A673 (cell line): ENCODE results near the gene METTL2B.

Experiments used
- EZH2 ChIP-seq: fragments of 200-600 bp; sonication (generic); IDR thresholded peaks from 2 replicates; pipeline ENCODE4 v1.6.1; 2017; ENCODE audit warnings: borderline replicate concordance, low read depth, mild to moderate bottlenecking, mixed read lengths, antibody characterized with exemption, low read length; ENCODE audit not compliant: poor library complexity, severe bottlenecking
- TF ChIP-seq, protein P1 (sequence below): fragments of 300-800, 200-600 bp; sonication (generic); conservative IDR thresholded peaks from 2 replicates; pipeline ENCODE4 v1.5.1; 2017; ENCODE audit warnings: low read depth, mild to moderate bottlenecking, antibody characterized with exemption, low read length, moderate library complexity, mixed read lengths

DNA sequence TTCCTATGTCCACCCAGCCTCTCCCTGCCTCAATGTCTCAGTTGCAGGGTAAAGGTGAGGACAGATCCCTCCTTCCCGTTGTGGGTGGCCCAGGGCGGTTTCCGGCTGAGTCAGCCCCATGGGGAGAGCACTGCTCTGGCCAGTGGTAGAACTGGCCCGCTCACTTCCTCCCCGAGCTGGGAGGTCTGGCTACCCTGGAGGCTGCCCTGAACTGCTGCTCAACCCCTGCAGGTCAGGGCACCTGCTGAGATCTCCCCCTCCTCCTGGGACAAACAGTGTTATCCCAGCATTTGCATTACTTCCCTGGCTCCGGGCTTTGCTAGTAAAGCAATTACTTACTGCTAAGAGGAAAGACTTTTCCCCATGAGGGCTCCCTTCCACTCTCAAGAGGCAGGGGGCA is 45.3 kb upstream of the METTL2B start:
- TF ChIP-seq, protein P1, sequence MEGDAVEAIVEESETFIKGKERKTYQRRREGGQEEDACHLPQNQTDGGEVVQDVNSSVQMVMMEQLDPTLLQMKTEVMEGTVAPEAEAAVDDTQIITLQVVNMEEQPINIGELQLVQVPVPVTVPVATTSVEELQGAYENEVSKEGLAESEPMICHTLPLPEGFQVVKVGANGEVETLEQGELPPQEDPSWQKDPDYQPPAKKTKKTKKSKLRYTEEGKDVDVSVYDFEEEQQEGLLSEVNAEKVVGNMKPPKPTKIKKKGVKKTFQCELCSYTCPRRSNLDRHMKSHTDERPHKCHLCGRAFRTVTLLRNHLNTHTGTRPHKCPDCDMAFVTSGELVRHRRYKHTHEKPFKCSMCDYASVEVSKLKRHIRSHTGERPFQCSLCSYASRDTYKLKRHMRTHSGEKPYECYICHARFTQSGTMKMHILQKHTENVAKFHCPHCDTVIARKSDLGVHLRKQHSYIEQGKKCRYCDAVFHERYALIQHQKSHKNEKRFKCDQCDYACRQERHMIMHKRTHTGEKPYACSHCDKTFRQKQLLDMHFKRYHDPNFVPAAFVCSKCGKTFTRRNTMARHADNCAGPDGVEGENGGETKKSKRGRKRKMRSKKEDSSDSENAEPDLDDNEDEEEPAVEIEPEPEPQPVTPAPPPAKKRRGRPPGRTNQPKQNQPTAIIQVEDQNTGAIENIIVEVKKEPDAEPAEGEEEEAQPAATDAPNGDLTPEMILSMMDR, result no peak
- TF ChIP-seq EZH2, result no peak
